Ovary (tissue), 9 donors: ENCODE results near the gene CFAP299. TPM values are rescaled to one million over a fixed set of nuclear protein-coding genes. Genes with fewer than 3 reads are reported as not detected.

Experiments used
- DNase-seq, 5 donors: peaks; one replicate each; pipeline ENCODE4 v3.0.0-alpha.2; 2019 to 2020
- H3K27ac ChIP-seq, 2 donors: fragments of 200-600 bp; one replicate each; pipeline versions ENCODE4 v1.5.1 to v1.8.0; 2019 to 2022
- H3K27me3 ChIP-seq: fragments of 200-600 bp; one replicate; pipeline ENCODE4 v1.8.0; 2022
- H3K36me3 ChIP-seq: fragments of 200-600 bp; sonication (generic); one replicate; pipeline ENCODE4 v1.5.1; 2019
- H3K4me1 ChIP-seq: one replicate; pipeline ENCODE4 v1.8.1; 2013; ENCODE audit warnings: mild to moderate bottlenecking, moderate library complexity; ENCODE audit not compliant: insufficient read depth
- H3K4me3 ChIP-seq: fragments of 200-600 bp; sonication (generic); one replicate; pipeline ENCODE4 v1.5.1; 2017
- H3K9me3 ChIP-seq, 2 donors: fragments of 200-600 bp in 1 of 2; sonication (generic) in 1 of 2; one replicate each; pipeline versions ENCODE4 v1.5.1 to v1.8.1; 2013 to 2019; ENCODE audit warnings: mild to moderate bottlenecking in 1 of 2, moderate library complexity in 1 of 2
- EP300 ChIP-seq: sonication (generic); formaldehyde crosslinking; IDR thresholded peaks from one replicate; pipeline ENCODE4 v1.6.1; 2017; ENCODE audit warnings: antibody characterized with exemption
- POLR2A ChIP-seq: fragments of 450-650 bp; IDR thresholded peaks from one replicate; pipeline ENCODE4 v1.6.1; 2017; ENCODE audit warnings: antibody characterized with exemption, mild to moderate bottlenecking, moderate library complexity
- WGBS, 3 donors: extraction: QIAGEN DNeasy Blood & Tissue Kit in 1 of 3; methylation state at CpG; one replicate each; pipeline versions ENCODE4 v1.1.5 to v1.1.7; 2013 to 2017; 5-methylcytosine and 5-hydroxymethylcytosine counted together
- intact Hi-C, 4 donors: fragments of 100-400 bp; cut with DNase I; formaldehyde crosslinking; loops; one replicate each; pipeline versions ENCODE4 v1.11.0 to v1.15.1; 2022 to 2023
- polyA plus RNA-seq, 2 donors: library from polyadenylated mRNA; stranded (reverse); fragments of 200-250 nt in 1 of 2; fragments of 350-450 nt in 1 of 2; fragmentation: Illumina TruSeq in 1 of 2; extraction: RNeasy Lipid Tissue Mini Kit (QIAGEN cat#74804) in 1 of 2; gene quantifications; one replicate each; pipeline ENCODE4 v1.2.3, GENCODE V29; 2013 to 2014
- total RNA-seq, 7 donors: library from RNA; depleted of rRNA in 2 of 7; stranded (reverse); fragments of >200 nt in 2 of 7; fragmentation: NEBNext Ultra II Directional in 3 of 7; extraction: Animal tissue kit (Norgen Biotek cat#: 25700) in 3 of 7; gene quantifications; one replicate each; pipeline versions ENCODE4 v1.1.0 to v1.2.4, GENCODE V29; 2016 to 2023
- TF ChIP-seq, protein P1 (sequence below), 3 donors: fragments of 450-650 bp in 2 of 3; fragments of 200-600 bp in 1 of 3; IDR thresholded peaks; one replicate each; pipeline versions ENCODE4 v1.5.1 to v1.8.0; 2016 to 2022; ENCODE audit warnings: antibody characterized with exemption in 3 of 3, mild to moderate bottlenecking in 1 of 3
- donor health status: DM: no; HTN: no; CAD: no; lungs with moderate emphysema.
- donor health status: DM: no; HTN: no; CAD: no.
- donor health status: Bipolar disorder and iron deficiency.
- donor health status: DM: yes; HTN: yes; CAD: no.
- donor health status: DM: no; HTN: no; CAD: no.
- donor health status: DM: yes; HTN: yes; CAD: no.

CFAP299 gene
- total and polyA plus RNA-seq, 9 donors, result 0.32 to 17.0 (median 0.97) TPM; not detected in 2

DNA sequence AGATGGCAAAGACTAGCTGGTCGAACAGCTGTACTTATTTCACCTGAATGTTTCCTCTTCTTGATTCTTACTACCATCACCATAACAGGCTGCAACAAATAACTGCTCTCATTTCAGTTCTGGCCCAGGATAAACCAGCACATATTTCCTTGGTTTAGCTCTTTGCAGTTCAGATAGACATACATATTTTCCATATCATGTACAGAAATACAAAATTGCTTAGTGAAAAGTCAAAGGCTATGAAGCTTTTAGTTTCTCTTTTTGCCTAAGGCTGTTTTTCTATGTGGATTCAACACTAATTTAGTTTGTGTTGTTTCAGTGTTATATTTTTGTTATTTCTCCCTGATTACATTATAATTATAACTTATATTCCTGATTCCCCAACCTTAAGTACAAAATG is 591.4 kb downstream of the CFAP299 start:
- WGBS, 3 donors, result 47 to 72% (median 48%) methylated on average over 1 of the region's 1 CpG
- no peak for DNase-seq
- Histone ChIP-seq H3K4me3 (no peak overlapping the region), H3K27ac (no peak overlapping the region), H3K27me3 (no peaks in the 10 kb centered on the region), H3K36me3 (no peaks in the 10 kb centered on the region), H3K9me3 (no peaks in the 10 kb centered on the region), H3K4me1 (peaks cover 8% of the 10 kb centered on the region)
- intact Hi-C loops, result no loop called here
- TF ChIP-seq POLR2A (no peak), EP300 (no peak)
- TF ChIP-seq, protein P1, sequence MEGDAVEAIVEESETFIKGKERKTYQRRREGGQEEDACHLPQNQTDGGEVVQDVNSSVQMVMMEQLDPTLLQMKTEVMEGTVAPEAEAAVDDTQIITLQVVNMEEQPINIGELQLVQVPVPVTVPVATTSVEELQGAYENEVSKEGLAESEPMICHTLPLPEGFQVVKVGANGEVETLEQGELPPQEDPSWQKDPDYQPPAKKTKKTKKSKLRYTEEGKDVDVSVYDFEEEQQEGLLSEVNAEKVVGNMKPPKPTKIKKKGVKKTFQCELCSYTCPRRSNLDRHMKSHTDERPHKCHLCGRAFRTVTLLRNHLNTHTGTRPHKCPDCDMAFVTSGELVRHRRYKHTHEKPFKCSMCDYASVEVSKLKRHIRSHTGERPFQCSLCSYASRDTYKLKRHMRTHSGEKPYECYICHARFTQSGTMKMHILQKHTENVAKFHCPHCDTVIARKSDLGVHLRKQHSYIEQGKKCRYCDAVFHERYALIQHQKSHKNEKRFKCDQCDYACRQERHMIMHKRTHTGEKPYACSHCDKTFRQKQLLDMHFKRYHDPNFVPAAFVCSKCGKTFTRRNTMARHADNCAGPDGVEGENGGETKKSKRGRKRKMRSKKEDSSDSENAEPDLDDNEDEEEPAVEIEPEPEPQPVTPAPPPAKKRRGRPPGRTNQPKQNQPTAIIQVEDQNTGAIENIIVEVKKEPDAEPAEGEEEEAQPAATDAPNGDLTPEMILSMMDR (IDR thresholded peaks at IDR 0.05), result no peak

DNA sequence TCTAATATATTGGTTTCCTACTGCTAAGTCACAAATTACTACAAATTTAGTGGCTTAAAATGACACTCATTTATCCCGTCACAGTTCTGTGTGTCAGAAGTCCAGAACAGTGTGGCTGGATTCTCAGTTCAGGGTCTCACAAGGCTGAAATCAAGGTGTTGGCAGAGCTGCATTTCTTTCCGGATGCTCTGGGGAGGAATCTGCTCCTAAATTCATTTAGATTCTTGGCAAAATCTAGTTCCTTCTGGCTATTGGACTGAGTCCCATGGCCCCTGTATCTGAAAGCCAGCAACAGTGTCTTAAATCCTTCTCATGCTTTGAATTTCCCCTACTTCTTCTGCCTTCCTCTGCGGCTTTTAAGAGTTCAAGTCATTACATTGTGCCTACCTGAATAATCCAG is 591.9 kb downstream of the CFAP299 start:
- intact Hi-C loops, result no loop called here
- Histone ChIP-seq H3K9me3 (no peaks in the 10 kb centered on the region), H3K36me3 (no peaks in the 10 kb centered on the region), H3K4me1 (peaks cover 8% of the 10 kb centered on the region), H3K27ac (no peak overlapping the region), H3K27me3 (no peaks in the 10 kb centered on the region), H3K4me3 (no peak overlapping the region)
- TF ChIP-seq, protein P1 (IDR thresholded peaks at IDR 0.05), result no peak
- no peak for TF ChIP-seq EP300
- TF ChIP-seq POLR2A, result no peak
- no peak for DNase-seq
- 35 to 38% (median 36%) methylated on average over 3 of the region's 3 CpGs for WGBS, 3 donors

DNA sequence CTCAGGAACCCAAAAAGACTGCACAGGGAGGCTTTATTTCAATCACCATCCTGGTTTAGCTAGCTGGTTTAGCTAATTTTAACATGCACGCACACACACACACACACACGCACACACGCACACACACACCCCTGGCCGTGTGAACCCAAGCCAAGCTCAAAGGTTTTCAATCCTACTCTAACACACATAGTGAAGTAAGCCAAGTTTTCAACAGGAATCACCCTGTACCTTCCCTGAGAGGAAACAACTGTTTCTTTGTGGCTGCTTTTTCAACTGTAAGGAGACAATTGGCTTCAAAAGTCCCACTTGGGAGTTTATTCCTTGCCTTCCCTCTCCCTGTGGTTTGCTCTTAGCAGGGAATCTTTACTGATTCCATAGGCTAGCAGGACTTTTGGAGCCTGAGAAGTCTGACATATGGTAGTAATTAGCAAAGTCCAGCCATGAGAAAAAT is 596.1 kb downstream of the CFAP299 start:
- intact Hi-C loops, result no loop called here
- Histone ChIP-seq H3K4me3 (no peak overlapping the region), H3K9me3 (no peaks in the 10 kb centered on the region), H3K36me3 (no peaks in the 10 kb centered on the region), H3K27ac (no peak overlapping the region), H3K4me1 (peaks cover 3% of the 10 kb centered on the region), H3K27me3 (no peaks in the 10 kb centered on the region)
- DNase-seq, result peak in 2 of 5 donors; percentile 20 to 49
- TF ChIP-seq EP300, result no peak
- no peak for TF ChIP-seq POLR2A
- TF ChIP-seq, protein P1 (IDR thresholded peaks at IDR 0.05), result no peak
- 49 to 66% (median 63%) methylated on average over 4 of the region's 4 CpGs for WGBS, 3 donors

DNA sequence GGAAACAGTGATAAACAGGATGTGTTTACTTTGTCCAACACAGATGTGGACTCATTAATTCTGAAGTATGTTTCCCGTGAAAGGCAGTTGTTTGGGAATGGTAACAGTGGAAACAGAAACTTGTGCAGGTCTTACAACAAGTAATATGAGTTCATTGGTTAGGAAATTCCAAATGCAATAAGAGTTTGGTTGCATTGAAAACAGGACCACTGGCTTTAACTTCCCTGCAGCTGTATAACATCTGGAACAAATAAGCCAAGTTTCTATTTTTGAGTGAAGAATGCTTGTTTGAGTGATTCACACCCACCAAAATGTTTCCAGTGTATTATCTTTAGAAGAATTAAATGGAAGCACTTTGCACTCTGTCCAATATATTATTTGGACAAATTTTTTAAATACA is 612.6 kb downstream of the CFAP299 start:
- TF ChIP-seq POLR2A (no peak), EP300 (no peak)
- TF ChIP-seq, protein P1 (IDR thresholded peaks at IDR 0.05), result no peak
- no peaks in the 10 kb centered on the region for H3K4me1 ChIP-seq
- no peaks in the 10 kb centered on the region for H3K36me3 ChIP-seq
- DNase-seq, result no peak
- H3K27ac ChIP-seq, result no peak overlapping the region
- 16 to 24% (median 16%) methylated on average over 1 of the region's 1 CpG for WGBS, 3 donors
- no peak overlapping the region for H3K4me3 ChIP-seq
- H3K27me3 ChIP-seq, result no peaks in the 10 kb centered on the region
- intact Hi-C loops, result no loop called here
- H3K9me3 ChIP-seq, result no peaks in the 10 kb centered on the region

- TF ChIP-seq, protein P1 (IDR thresholded peaks at IDR 0.05), result no peak
- TF ChIP-seq POLR2A (no peak), EP300 (no peak)
- H3K27ac ChIP-seq, result no peak overlapping the region
- H3K9me3 ChIP-seq, result no peaks in the 10 kb centered on the region
- no peaks in the 10 kb centered on the region for H3K4me1 ChIP-seq
- no peaks in the 10 kb centered on the region for H3K36me3 ChIP-seq
- no peaks in the 10 kb centered on the region for H3K27me3 ChIP-seq
- H3K4me3 ChIP-seq, result no peak overlapping the region
- intact Hi-C loops, result no loop called here
- DNase-seq, result no peak
Observed at GRCh38 chr4:80948995-80949394, 613.5 kb downstream of the CFAP299 start.
